NCI-H1436 treated with DMSO at 0.1 percent for 48 hours (cell line): ENCODE data around the gene ZFAND4.
"Not testable (repeated sequence)": the region's sequence is repeated elsewhere in the genome, so short reads cannot be mapped to it uniquely, and the experiment has no call there.

ENCODE experiments used
- DNase-seq: peaks from one replicate; lab custom pipeline; 2025; lab: John Stamatoyannopoulos, UW

ZFAND4 gene

DNA sequence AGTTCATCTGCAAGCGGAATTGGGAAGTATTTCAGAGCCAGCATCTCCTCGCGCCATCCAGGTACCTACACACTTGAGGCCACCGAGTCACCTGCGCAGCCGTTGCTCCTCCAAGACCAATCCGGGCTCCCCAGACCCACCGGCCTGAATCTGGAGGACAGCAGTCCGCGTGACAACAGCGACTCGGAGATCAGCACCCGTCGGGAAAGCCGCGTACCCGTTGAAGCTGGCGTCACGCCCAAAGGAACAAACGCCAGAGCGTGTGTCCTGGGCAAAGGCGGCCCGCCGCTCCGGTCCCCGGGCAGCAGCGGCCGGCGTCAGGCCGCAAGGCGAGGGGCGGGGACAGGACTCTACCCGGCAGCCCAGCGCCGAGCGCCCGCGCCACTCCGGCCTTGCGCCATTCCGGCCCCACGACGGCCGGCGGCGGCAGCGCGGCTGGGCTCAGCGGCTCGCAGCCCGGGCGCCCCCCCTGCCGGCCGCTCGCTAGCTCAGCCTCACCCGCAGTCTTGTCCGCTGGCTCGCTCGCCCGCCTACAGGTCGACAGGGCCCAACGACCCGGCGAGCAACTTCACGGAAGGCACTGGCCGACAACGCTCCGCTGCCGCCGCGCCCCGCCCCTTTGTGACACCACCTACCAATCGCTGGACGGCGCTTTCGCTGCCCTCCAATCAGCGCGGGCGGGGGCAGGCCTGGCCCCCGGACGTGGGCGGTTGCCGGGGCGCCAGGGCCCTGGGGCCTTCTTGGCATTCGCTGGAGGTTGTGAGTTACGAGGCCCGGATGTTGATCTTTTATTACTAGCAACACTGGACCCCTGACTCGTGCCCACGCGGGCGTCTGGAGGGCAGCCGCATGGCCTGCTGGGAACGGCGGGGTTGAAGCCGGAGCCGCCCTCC, at the start of gene ZFAND4:
TSS of gene ZFAND4 (minus strand) at position 592 of the 893 bp plus-strand sequence. CDS start 9,047 bp downstream, outside the sequence.
- peak; percentile 79 for DNase-seq

DNA sequence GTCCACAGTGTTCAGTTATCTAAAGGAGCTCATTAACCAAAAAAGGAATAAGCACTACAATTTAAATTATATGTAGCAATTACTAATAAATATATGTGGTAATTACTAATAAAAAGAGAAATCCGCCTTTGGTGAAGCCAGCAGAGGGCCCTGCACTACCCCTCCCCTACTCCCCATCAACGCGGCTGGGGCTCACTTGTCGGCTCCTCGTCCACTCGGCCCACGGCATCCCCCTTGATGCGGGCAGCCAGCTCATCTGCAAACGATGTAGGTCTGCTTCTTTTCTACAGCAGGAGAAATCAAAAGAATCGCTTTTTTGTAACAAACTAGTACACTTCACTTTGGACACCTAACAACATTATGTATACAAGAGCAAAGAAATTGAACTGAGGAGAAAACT, 48.9 kb upstream of the ZFAND4 start:
- not testable (repeated sequence) for DNase-seq

DNA sequence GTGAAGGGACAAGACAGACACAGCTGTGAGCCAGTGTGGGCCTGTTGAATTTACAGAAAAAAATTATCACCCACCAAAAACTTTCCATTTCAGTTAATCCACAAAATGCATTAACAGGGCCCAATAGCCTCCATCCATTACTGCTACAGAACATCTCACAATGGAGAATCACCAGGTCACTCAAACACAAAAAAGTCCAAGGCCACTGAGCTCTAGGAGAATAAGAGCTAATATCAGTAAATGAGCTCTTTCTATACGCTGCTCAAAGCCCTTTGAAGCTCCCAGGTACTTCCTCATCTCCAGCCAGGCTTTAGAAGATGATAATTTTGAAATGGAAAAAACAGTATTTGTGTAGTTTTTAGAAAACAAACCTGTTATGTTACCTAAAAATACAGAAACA, 45.1 kb upstream of the ZFAND4 start:
- DNase-seq, result not testable (repeated sequence)

DNA sequence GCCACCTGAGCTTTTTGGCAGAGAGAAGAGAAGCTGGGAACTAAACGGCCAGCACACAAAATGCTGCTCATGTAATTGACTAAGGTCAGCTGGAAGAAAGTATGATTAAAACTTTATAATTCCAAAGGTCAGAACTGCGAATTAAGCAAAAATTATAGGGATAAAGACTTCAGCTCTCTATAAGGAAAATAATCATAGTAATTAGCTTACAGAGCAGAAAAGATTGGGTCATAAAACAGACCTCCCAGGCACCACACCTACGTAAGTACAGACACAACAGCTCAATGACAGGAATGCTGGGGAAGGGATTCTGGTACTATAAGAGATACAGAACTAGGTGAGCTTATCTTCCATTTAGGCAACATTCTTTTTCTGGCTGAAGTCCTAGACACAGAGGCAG, 44.5 kb upstream of the ZFAND4 start:
- not testable (repeated sequence) for DNase-seq

DNA sequence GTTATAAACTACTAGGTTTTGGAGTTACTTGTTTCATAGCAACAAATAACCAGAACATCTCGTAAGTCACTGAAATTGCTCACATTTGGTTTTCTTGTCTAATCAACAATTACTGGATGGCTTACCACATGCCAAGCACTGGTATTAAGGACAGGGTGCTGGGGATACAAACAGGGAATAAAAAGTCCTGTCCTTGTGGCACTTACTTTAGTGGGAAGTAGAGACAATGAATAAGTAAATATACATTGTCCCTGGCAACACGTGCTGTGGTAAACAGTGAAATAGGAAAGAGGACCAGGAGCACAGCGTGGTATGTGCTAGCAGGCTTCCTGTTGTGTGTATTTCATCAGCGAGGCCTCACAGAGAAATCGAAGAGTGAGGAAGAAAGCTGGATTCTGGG, 38.7 kb upstream of the ZFAND4 start:
- DNase-seq, result not testable (repeated sequence)

DNA sequence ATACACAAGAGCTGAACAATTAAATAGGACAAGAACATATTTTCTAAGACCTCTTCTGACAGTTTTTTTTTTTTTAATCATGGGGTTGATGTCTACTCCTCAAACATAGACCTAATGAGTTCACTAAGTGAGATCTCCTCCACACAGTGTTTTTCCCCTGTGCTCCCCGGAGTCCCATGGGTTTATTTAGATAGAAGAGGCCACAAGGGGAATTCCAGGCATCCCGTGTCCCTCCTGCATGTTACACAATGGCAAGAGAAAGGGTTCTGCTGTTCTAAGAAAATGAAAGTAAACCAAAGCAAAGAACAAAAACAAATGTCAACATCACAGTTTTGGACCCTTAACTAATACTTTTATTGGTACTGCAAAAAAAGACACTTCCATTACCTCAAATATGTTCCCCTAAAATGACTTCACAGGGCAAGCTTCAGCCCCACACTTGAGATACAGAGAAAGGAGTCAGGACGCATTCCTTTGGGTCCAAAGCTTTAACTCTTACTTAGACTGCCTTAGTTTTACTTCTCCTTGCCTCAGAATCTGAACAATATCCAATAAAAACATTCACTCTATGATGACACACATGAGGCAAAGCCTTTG, 37.7 kb upstream of the ZFAND4 start:
- DNase-seq, result not testable (repeated sequence)

DNA sequence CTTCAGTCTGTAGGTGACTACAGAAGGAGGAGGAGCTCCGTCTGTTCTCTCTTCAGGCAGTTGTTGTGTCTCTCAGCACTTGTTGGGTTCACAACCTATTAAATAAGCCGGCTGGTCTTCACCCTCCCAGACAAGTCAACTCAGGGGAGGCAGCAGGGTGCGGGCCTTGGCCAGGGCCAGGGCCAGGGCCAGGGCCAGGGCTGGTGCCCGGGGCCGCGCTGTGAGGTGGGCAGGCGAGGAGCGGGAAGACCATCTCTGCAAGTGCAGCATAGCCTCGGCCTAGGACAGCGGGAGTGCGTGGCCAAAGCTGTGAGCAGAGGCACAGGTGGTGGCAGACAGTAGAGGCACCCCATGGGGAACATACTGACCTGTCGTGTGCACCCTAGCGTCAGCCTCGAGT, 5.9 kb upstream of the ZFAND4 start:
- DNase-seq, result not testable (repeated sequence)

DNA sequence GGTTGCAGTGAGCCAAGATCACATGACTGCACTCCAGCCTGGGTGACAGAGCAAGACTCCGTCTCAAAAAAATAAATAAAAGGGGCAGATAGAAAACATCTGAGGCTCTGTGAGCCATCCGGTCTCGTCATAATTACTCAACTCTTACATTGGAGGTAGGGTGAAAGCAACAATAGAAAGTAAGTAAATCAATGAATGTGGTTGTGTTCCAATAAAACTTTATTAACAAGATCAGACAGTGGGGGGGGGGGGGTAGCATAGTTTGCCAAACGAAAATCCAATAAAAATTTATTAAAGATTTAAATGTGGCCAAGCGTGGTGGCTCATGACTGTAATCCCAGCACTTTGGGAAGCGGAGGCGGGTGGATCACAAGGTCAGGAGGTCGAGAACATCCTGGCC, 2.8 kb upstream of the ZFAND4 start:
- no peak for DNase-seq

DNA sequence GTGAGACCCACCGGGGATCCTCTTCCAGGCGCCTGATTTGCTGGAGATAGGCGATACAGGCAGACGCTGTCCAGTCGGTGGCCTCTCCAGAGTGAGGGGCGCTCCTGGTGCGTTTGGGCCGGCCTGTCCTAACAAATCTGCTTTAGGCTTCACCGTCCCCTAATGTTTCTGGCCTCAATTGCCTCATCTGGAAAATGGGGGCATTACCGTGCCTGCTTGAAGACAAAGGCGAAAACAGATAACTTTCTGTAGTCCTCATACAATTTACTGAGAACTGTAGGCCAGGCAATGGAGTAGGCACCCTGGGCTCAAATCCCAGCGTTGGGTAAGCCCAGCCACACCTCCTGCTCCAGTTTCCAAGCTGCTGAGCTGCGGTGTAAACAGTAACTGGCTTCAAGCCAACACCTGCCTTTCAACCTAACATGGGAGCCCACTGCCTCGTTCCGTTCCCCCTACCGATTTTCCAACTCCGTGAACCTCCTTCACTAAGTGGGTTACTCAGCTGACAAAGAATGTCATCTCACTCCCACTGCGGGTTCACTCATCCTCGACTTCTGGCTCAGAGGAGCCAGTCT, 589 bp upstream of the ZFAND4 start:
- no peak for DNase-seq

DNA sequence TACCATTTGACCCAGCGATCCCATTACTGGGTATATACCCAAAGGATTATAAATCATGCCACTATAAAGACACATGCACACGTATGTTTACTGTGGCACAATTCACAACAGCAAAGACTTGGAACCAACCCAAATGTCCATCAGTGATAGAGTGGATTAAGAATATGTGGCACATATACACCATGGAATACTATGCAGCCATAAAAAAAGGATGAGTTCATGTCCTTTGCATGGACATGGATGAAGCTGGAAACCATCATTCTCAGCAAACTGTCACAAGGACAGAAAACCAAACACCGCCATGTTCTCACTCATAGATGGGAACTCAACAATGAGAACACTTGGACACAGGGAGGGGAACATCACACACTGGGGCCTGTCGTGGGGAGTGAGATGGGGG, 1.3 kb downstream of the ZFAND4 start:
- DNase-seq, result not testable (repeated sequence)

DNA sequence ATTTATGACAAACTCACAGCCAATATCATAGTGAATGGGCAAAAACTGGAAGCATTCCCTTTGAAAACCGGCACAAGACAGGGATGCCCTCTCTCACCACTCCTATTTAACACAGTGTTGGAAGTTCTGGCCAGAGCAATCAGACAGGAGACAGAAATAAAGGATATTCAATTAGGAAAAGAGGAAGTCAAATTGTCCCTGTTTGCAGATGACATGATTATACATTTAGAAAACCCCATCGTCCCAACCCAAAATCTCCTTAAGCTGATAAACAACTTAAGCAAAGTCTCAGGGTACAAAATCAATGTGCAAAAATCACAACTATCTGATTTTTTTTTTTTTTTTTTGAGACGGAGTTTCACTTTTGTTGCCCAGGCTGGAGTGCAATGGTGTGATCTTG, 2.7 kb downstream of the ZFAND4 start:
- not testable (repeated sequence) for DNase-seq

DNA sequence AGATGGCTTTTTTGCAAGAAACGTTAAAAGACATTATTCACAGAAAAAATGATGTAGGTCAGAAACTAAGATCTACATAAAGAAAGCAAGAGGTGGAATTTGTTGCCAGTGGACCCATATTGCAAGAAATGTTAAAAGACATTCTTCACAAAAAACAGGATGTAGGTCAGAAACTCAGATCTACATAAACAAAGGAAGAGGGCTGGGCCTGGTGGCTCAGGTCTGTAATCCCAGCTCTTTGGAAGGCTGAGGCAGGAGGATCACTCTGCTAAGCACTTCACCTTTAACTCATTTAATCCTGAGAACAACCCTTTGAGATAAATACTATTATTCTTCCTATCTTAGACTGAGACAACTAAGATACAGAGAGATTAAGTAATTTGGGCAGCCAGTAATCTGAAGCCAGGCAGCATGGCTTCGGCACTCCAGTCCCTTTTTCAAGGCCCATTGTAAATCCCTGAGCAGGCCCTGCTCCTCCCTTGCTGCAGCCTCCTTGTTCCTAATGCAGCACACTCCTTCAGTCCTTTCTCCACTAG, 11.6 kb downstream of the ZFAND4 start:
- DNase-seq, result no peak

DNA sequence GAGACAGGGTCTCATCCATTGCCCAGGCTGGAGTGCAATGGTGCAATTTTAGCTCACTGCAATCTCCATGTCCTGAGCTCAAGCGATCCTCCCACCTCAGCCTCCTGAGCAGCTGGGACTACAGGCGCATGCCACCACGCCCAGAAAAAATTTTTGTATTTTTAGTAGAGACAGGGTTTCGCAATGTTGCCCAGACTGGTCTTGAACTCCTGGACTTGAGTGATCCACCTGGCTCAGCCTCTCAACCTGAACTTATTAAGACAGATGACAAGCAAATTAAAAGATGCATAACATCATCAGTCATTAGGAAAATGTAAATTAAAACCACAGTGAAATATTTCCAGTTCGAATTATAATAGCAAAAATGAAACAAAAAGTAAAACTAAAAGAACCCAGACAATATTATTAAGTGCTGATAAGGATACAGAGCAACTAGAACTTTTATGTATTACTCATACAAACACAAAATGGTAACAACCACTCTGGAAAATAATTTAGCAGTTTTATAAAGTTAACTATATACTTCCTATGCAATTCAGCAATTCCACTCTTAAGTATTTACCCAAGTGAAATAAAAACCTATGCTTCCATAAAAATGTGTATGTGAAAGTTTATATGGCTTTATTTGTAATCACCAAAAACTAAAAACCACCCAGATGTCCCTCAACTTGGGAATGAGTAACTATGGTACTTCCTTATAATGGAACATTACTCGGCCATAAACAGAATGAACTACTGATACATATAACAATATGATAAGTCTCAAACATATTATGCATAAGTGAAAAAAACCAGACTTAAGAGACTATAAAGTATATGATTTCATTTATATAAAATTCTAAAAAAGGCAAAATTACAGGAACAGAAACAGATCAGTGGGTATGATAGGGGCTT, 15.3 kb downstream of the ZFAND4 start:
- no peak for DNase-seq

DNA sequence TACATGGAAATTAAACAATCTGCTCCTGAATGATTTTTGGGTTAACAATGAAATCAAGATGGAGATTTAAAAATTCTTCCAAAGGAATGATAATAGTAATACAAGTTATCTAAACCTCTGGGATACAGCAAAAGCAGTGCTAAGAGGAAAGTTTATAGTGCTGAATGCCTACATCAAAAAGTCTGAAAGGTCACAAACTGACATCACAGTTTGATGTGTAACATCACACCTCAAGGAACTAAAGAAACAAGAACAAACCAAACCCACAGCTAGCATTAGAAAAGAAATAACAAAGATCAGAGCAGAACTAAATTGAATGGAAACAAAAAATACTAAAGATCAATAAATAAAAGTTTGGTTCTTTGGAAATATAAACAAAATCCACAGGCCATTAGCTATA, 17.4 kb downstream of the ZFAND4 start:
- DNase-seq, result no peak

DNA sequence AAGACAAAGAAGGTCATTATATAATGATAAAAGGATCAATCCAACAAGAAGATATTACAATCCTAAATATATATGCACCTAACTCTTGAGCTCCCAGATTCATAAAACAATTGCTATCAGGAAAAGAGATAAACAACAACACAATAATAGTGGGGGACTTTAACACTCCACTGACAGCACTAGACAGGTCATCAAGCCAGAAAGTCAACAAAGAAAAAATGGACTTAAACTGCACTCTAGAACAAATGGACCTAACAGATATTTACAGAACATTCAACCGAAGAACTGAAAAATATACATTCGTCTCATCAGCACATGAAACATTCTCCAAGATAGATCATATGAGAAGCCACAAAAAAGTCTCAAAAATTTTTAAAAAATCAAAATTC, 17.8 kb downstream of the ZFAND4 start:
- DNase-seq, result not testable (repeated sequence)

DNA sequence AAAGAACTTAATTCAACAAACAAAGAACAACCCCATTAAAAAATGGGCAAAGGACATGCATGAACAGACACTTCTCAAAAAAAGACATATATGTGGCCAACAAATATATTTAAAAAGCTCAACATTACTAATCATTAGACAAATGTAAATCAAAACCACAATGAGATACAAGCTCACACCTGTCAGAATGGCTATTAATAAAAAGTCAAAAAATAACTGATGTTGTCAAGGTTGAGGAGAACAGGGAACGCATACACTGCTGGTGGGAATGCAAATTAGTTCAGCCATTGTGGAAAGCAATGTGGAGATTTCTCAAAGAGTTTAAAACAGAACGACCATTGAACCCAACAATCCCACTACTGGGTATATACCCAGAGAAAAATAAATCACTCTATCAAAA, 19.1 kb downstream of the ZFAND4 start:
- no peak for DNase-seq

DNA sequence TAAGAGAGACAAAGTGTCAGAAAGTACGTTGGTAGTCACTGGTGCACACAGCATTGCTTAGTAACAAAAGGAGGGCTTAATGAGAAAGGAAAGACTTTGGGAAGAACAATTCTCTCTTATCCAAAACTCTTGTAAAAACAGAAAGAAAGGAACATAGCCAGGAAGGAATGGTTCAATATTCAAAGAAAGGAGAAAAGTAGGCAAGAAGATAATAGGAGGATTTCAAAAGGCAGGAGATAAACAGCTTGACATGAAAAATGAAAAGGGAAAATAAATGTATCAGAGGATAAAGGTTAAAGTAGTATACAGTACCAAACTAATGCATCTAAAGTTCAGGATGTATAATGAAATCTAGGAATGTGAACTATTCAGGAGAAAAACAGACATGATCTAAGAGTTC, 20.1 kb downstream of the ZFAND4 start:
- DNase-seq, result no peak

DNA sequence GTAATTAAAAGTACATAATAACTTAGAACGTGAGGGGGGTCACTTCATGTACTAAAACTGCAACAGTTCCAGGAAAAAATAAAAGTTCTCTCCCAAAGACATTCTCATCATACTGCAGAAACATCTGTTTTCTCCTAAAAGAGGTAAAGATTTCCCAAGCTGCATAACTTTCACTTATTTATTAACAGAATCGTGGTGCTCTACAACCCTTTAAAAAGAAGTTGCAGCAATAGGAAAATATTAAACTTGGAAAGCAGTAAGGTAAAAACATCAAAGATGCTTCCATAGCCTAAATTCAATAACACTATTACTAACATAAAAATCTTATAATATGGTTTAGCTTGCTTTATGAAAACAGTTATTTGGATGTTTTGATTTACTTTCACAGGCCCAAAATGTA, 23.3 kb downstream of the ZFAND4 start:
- DNase-seq, result no peak

DNA sequence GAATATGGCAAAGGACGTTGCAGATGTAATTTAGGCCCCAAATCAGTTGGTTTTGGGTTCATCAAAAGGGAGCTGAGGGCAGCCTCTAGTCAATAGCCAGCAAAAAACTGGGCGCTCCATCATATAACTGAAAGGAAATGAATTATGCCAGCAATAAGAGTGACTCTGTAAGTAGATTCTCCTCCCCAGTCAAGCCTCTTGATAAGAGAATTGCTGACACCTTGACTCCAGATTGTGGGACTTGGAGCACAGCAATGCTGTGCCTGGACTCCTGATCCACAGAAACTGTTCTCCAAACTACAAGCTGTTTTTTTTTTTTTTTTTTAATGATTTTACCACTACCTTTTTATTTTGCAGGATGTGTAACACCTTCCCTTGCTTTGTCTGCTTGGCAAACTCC, 25.5 kb downstream of the ZFAND4 start:
- no peak for DNase-seq

DNA sequence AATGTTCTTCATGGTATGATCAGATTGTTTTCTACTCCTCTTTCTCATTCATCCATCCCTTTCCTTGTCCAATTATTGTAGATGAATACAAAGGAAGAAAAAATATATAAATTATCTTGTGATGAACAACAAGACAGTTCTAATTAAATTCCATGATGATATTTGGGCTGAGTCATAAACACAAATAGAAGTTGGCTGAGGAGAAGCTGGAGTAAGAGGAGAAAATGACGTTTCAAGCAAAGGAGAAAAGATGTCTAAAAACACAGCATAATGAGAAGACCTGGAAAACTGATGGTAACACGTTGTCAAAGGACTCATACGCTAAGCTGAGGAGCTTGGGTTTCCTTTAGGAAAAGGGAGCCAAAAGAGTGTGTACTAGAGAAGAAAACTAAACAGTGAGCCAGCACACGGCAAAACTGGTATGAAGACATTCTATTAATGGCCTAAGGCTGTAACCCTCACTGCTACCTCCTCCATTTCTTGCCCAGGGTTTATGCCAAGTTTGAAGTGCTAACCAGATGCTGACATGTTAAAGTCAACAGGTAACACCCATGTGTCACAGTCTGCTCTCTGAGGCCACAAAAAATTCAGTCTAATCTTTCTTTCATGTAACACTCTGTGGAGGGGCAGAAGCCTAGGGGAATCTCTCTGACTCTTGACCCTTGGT, 26.1 kb downstream of the ZFAND4 start:
- DNase-seq, result no peak

DNA sequence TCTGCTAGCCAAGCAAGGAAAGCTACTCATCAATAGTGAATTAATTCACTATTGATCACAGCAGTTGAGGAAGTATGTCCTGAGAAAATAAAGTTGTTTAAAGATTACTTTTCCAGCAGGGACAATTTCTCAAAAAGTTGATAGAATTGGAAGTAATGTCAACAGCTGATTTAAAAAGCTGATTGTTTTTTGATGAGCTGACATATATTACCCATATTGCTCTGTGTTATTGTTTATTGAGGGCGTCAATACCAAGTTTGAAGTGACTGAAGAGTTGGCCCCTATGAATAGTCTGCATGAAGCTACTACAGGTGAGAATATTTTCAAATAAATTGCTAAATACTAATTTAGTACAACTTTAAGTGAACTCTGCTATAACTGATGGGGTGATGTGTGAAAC, 28.0 kb downstream of the ZFAND4 start:
- DNase-seq, result no peak
